HG02870 (cell line): Measurements from ENCODE around the gene PCAT6.
A peak's percentile ranks its signal among the peaks of the same experiment; 100 is the strongest.

Experiments
- ATAC-seq: cut with Tn5 transposase; IDR thresholded peaks from one replicate; pipeline ENCODE4 v1.9.1; 2021; ENCODE audit warnings: mild to moderate bottlenecking, moderate library complexity; ENCODE audit not compliant: unreplicated experiment

Gene PCAT6

DNA sequence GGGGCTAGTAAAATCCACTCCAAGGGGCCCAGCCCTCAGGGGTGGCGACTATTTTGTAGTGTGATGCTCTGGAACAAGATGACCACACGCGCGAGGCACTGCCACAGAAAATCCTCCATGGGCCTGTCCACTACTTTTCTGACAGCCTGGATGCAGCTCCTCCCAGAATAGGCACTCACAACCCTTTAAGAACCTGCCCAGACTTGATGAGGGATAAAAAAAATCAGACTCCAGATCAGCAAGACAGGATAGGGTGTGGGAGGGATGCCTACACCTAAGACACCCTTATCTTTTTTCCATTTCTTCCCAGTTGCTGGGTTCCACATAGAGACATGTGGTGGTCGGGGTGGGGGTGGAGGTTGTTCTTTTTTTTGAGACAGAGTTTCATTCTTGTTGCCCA lies 33.5 kb downstream of the PCAT6 start:
- ATAC-seq, result no peak

DNA sequence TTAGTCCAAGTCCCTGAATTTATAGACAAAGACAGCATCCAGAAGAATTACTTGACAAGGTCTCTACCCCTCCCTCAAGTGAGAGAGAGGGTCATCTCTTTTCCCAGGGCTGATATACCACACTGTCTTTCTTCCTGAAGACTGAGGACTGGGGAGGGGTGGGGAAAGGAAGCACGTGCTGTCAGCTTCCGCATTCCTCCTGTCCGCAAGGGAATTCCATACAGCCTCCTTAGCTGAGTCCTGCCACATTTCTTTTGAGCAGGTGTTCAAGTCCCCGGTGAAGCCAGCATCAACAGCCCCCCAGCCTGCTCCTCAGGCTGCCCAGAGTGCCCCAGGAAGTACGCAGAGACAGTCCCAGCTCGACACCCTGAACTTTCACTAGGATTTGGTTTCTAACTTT lies 34.2 kb downstream of the PCAT6 start:
- ATAC-seq, result no peak

DNA sequence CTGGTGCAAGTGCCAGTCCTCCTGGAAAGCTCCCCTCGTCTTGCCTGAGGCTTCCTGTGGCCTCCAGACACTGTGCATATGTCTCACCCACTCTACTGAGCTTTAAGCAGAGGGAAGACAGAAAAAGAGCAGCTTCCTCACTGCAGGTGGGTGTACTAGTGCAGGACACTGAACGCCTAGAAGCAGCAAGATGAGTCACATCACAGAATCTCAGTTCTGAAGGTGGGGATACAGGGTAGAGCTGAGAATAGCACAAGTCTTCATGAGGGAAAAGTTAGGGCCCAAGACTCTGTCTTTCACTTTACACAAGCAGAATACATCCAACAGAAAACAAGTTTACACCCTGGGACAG lies 37.4 kb downstream of the PCAT6 start:
- ATAC-seq, result peak; percentile 94

DNA sequence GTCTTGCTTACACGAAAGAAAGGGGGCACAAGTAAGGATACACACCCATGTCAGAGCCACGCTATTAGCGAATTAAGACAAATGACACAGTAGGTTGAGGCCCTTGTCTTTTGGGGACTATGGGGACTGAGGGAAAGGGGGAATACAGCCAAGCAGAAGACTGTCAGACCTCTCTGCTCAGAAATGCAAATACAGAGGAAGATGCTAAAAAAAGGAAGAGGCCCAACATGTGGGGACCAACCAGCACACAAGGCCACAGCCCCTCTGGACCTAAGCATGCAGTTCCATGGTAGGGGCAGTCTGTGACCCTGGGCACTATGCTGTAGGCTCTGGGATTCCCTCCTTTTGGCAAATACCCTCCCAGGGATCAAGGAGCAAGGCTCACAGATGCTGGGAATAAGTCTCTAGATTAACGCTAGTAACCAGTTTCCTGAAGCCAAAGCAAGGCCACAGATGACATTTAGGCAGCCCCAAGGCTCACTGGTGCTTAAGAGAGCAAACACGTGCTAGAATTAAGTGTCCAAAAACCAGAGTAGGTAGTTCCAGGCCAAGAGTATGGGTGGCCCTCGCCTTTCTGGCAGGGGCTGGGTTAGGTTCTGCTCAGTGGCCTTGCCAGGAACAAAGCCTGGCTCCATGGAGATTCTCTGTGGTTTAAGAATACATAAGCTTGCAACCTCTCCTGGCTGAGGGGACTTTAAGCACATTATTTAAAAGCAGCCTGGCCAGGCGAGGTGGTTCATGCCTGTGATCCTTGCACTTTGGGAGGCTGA lies 40.0 kb downstream of the PCAT6 start:
- ATAC-seq, result no peak

DNA sequence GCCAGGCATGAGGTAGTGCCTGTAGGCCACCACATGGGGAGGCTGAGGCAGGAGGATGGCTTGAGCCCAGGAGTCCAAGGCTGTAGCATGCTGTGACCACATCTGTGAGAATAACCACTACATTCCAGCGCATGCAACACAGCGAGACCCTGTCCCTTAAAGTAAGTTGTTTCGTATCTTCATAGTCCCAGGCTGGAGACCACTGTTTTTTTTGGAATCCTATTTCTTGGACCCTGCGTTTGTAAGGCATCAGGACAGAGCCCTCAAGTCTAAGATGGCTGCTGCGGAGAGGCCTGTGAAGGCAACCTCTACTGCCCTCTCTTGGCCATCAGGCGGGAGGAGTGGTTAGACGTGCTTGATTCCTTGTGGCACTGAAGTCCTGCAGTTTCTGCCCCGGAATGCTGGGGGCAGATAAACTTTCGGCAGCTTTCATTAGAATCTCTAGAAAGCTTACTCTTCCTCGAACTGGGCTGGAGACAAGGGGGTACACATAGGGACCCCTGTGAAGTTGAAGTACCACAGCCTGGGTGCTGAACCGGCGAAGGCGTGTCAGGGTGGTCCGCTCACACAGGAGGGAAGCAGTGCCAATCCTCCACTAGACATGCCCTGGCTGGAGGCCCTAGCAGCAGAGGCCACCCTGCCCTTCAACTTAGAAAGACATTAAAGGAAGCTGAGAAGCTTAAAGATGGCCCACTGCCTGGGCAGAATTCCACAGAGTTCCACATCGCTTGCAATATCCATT lies 41.6 kb downstream of the PCAT6 start:
- ATAC-seq, result no peak

DNA sequence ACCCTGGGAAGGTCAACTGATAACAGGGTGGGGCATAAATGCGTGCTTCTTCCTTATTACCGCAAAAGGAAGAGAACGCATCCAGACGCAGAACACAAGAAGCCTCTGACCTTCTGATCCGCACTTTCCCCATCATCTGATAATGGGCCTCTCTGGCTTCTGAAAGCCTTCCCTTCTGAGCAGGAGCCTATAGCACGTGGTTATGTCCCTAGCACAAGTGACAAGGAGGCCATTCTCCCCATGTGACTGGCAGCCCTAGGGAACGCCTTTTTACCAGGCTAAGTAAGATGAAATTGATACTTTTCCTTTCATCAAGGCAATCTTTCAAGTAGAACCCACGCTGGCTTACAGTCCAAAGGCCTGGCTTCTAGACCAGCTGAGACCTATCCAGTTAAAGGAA lies 44.0 kb downstream of the PCAT6 start:
- no peak for ATAC-seq

DNA sequence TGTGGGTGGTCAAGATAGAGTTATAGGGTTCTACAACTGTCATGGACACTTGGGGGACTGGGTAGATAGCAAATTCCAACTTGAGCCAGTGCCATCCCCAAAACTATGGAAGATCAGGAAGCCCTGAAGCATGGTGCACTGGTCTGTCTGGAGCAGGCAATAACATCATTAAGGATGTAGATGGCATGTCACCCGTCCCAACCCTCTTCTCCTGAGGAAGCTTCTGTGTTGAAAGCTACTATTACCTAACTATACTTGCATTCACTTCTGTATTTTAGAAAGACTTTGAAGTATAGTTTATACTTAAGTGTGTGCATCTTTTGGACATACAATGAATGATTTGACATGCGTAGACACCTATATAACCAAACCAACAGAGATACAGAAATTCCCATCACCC lies 45.3 kb downstream of the PCAT6 start:
- no peak for ATAC-seq

DNA sequence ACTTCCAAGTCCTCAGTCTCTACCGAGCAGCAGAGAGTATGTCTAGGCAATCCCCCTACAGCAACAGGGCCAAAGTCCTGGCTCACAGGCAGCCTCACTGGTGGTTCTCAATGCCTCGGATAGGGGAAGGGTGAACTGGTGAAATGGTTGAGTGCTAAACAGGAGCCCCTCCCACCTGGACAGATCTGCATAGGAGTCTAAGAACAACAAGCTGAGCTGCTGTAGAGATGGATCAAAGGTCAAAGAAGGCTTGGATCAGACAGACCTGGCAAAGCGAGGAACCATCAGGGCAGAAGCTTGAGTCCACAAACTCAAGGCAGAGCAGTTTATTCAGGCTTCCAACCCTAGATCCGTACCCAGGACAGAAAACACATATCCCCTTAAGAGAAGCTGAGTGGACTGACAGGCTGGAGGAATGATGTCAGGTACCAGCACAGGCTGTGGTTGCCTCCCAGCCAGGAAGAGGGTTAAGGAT lies 46.4 kb downstream of the PCAT6 start:
- ATAC-seq, result no peak

DNA sequence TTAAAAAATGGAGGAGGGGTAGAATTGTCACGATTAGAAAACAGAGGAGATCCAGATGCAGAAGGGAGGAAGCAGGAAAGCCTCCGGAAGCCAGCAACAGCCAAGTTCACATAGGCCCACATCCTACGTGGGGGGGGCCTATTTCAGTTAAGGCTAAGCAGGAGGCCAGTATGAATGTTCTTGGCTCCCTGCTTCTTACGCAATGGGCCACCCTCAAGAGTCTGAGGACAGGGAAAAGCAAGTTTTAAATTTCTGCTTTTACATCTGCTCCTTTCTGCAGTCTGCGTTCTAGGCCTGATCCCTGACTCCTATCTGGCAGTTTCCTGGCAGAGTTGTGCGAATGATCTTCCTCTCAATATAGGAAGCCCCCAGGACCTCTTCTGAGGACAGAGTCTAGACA lies 47.6 kb downstream of the PCAT6 start:
- no peak for ATAC-seq

DNA sequence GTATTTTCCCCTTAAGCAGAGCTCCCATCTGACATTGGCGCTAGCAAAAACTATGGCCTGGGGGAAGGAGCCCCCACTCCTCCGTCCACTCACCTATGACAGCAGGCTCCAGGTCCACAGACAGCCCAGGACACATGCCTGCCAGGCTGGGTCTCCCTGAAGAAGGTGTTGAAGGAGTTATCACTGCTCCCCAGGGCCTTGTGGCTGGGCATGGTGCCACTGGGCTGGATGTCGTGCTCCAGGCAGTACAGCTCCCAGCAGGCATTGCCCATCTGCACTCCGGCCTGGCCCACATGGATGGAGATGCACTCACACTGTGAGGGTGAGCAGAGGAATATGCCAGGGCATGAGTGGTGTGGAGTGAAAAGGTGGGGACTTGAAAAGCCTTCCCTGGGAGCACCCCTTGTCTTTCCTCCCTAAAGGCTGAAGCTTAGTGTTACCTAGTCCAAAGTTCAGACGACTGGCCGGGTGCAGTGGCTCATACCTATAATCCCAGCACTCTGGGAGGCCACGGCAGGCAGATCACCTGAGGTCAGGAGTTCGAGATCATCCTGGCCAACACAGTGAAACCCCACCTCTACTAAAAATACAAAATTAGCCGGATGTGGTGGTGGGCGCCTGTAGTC lies 48.1 kb downstream of the PCAT6 start:
- no peak for ATAC-seq

DNA sequence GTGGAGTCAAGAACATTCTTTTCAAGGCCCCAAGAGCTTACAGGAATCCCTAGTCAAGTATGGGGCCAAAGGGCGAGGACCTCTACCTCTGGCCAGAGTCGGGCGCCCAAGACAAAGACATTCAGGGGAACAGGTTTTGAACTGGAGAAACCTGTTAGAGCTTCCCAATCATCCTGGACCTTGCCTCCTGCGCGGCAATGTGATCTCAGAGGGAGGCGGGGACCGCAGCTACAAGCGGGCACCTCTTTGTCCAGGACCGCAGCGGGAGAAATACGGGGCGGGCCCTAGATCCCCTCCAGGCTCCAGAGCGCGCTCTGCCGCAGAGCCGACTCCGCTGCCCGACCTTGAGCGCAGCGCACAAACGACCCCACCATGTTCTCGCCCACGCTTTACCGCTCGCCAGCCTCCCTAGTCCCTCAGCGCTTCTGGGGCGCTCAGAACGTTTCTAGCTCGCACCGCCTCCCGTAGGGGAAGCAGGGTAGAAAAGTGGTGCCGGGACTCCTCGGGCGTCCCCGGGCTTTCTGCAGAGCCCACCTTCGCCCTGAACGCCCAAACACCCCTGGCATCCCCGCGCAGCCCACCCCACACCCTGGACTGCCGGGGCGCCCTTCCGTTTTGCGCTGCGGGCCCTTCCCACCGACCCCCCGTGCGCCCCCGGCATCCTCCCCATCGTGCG lies 50.1 kb downstream of the PCAT6 start:
- peak; percentile 25 for ATAC-seq
